HG03469 (cell line): ENCODE data around the gene TMOD2.

Source experiments
- ATAC-seq: cut with Tn5 transposase; IDR thresholded peaks from one replicate; pipeline ENCODE4 v1.9.1; 2021; ENCODE audit warnings: mild to moderate bottlenecking, moderate library complexity, moderate number of reproducible peaks; ENCODE audit not compliant: unreplicated experiment

Gene TMOD2

GRCh38 chr15:51809457-51809856 is 58.1 kb downstream of the TMOD2 start:
- no peak for ATAC-seq

- ATAC-seq = no peak
Measured at GRCh38 chr15:51812598-51812997, 61.2 kb downstream of the TMOD2 start.

GRCh38 chr15:51814606-51815005 is 63.2 kb downstream of the TMOD2 start:
- ATAC-seq = no peak

GRCh38 chr15:51816611-51817010 is 65.2 kb downstream of the TMOD2 start:
- ATAC-seq = no peak

GRCh38 chr15:51818150-51818549 is 66.8 kb downstream of the TMOD2 start:
- ATAC-seq = no peak

GRCh38 chr15:51825698-51826097 is 74.3 kb downstream of the TMOD2 start:
- no peak for ATAC-seq

- no peak for ATAC-seq
Measured at GRCh38 chr15:51828621-51829375, 77.4 kb downstream of the TMOD2 start.

GRCh38 chr15:51829376-51830275 is 78.2 kb downstream of the TMOD2 start, which contains the start of gene TMOD3:
Gene TMOD3, plus strand, starts transcription at chr15:51829653. Its CDS starts 33,232 bp downstream, at chr15:51862885.
- ATAC-seq = peak; percentile 64

- ATAC-seq = no peak
Measured at GRCh38 chr15:51830276-51830806, 78.9 kb downstream of the TMOD2 start.

GRCh38 chr15:51833772-51834171 is 82.4 kb downstream of the TMOD2 start:
- no peak for ATAC-seq

- ATAC-seq = no peak
Measured at GRCh38 chr15:51837792-51838251, 86.4 kb downstream of the TMOD2 start.

- no peak for ATAC-seq
Measured at GRCh38 chr15:51838270-51838669, 86.9 kb downstream of the TMOD2 start.

GRCh38 chr15:51840692-51841091 is 89.3 kb downstream of the TMOD2 start:
- no peak for ATAC-seq

- ATAC-seq = no peak
Measured at GRCh38 chr15:51841406-51842040, 90.1 kb downstream of the TMOD2 start.

- no peak for ATAC-seq
Measured at GRCh38 chr15:51842265-51842664, 90.9 kb downstream of the TMOD2 start.

GRCh38 chr15:51842852-51843737 is 91.7 kb downstream of the TMOD2 start:
- ATAC-seq = peak; percentile 40

GRCh38 chr15:51844747-51845426 is 93.5 kb downstream of the TMOD2 start:
- no peak for ATAC-seq

GRCh38 chr15:51846066-51846462 is 94.7 kb downstream of the TMOD2 start:
- no peak for ATAC-seq

- no peak for ATAC-seq
Measured at GRCh38 chr15:51846463-51847230, 95.2 kb downstream of the TMOD2 start.
